Stimulated activated CD4-positive, alpha-beta T cell treated with anti-CD3 and anti-CD28 coated beads, TNF-alpha, amount 100 ng/mL, for 1 hour (primary cell): Measurements from ENCODE around the gene BMP3.

Experiments used
- DNase-seq, 3 donors: peaks; one replicate each; pipeline ENCODE4 v3.0.0-alpha.2; 2020; ENCODE audit warnings: low read depth in 3 of 3, low spot score in 1 of 3

Gene BMP3

GRCh38 chr4:81040012-81040659, 9.6 kb downstream of the BMP3 start:
- no peak for DNase-seq

GRCh38 chr4:81042578-81043365, 12.3 kb downstream of the BMP3 start:
- no peak for DNase-seq

GRCh38 chr4:81049330-81049729, 18.8 kb downstream of the BMP3 start:
- no peak for DNase-seq

GRCh38 chr4:81049907-81050306, 19.4 kb downstream of the BMP3 start:
- DNase-seq: no peak

GRCh38 chr4:81052119-81053068, 21.9 kb downstream of the BMP3 start:
- DNase-seq: no peak

- no peak for DNase-seq
Measured at GRCh38 chr4:81058621-81059020, 28.1 kb downstream of the BMP3 start.

GRCh38 chr4:81060587-81061343, 30.3 kb downstream of the BMP3 start:
- no peak for DNase-seq

GRCh38 chr4:81061344-81061730, 30.8 kb downstream of the BMP3 start:
- no peak for DNase-seq

- no peak for DNase-seq
Measured at GRCh38 chr4:81062001-81062400, 31.5 kb downstream of the BMP3 start.

- DNase-seq: no peak
Measured at GRCh38 chr4:81065446-81065845, 34.9 kb downstream of the BMP3 start.

GRCh38 chr4:81069706-81070331, 39.3 kb downstream of the BMP3 start:
- peak; percentile 1 to 7 (median 7) for DNase-seq

GRCh38 chr4:81071013-81071412, 40.5 kb downstream of the BMP3 start:
- no peak for DNase-seq

- DNase-seq: no peak
Measured at GRCh38 chr4:81081156-81081555, 50.6 kb downstream of the BMP3 start.

- no peak for DNase-seq
Measured at GRCh38 chr4:81084029-81084428, 53.5 kb downstream of the BMP3 start.

- DNase-seq: no peak
Measured at GRCh38 chr4:81084634-81085033, 54.1 kb downstream of the BMP3 start.

GRCh38 chr4:81085291-81085690, 54.8 kb downstream of the BMP3 start:
- DNase-seq: no peak

- no peak for DNase-seq
Measured at GRCh38 chr4:81085979-81086378, 55.5 kb downstream of the BMP3 start.

GRCh38 chr4:81093720-81094401, 63.4 kb downstream of the BMP3 start:
- no peak for DNase-seq

GRCh38 chr4:81095389-81095788, 64.9 kb downstream of the BMP3 start:
- no peak for DNase-seq

GRCh38 chr4:81096566-81096965, 66.1 kb downstream of the BMP3 start:
- no peak for DNase-seq
